Thyroid gland (tissue), 4 donors: ENCODE results near the gene CETN3. TPM values are rescaled to one million over a fixed set of nuclear protein-coding genes. Genes with fewer than 3 reads are reported as not detected.
"Not testable (repeated sequence)": the region's sequence is repeated elsewhere in the genome, so short reads cannot be mapped to it uniquely, and the experiment has no call there.

Experiments used
- DNase-seq, 2 donors: peaks; one replicate each; pipeline ENCODE4 v3.0.0-alpha.2; 2019
- H3K27ac ChIP-seq, 3 donors: fragments of 200-600 bp; sonication (generic); 1 replicate in 2 of 3; 2 replicates in 1 of 3; pipeline ENCODE4 v1.5.1; 2016 to 2019; ENCODE audit warnings: mild to moderate bottlenecking in 1 of 3, moderate library complexity in 1 of 3
- H3K27me3 ChIP-seq: fragments of 200-600 bp; sonication (generic); one replicate; pipeline ENCODE4 v1.5.1; 2019
- H3K36me3 ChIP-seq, 2 donors: fragments of 200-600 bp; sonication (generic); one replicate each; pipeline ENCODE4 v1.5.1; 2016 to 2019
- H3K4me1 ChIP-seq, 2 donors: fragments of 200-600 bp; sonication (generic); one replicate each; pipeline ENCODE4 v1.5.1; 2017 to 2019
- H3K4me3 ChIP-seq, 3 donors: fragments of 200-600 bp; sonication (generic); replicated peaks in 1 of 3; 1 replicate in 2 of 3; 2 replicates in 1 of 3; pipeline ENCODE4 v1.5.1; 2016; ENCODE audit warnings: mild to moderate bottlenecking in 1 of 3
- H3K9me3 ChIP-seq: fragments of 200-600 bp; sonication (generic); one replicate; pipeline ENCODE4 v1.5.1; 2017
- CTCF ChIP-seq, 6 experiments: fragments of 200-600 bp in 3 of 6; fragments of 450-650 bp in 3 of 6; sonication (generic) in 3 of 6; IDR thresholded peaks; one replicate each; pipeline ENCODE4 v1.5.1; 2016 to 2019; ENCODE audit warnings: antibody characterized with exemption in 6 of 6, mild to moderate bottlenecking in 2 of 6, inconsistent platforms in 1 of 6, moderate library complexity in 1 of 6
- POLR2A ChIP-seq, 2 donors: fragments of 450-650 bp; IDR thresholded peaks; one replicate each; pipeline ENCODE4 v1.6.1; 2017; ENCODE audit warnings: antibody characterized with exemption in 2 of 2, mild to moderate bottlenecking in 2 of 2, moderate library complexity in 1 of 2
- WGBS, 2 donors: methylation state at CpG; one replicate each; pipeline ENCODE4 v1.1.5; 2017; 5-methylcytosine and 5-hydroxymethylcytosine counted together
- intact Hi-C: fragments of 100-400 bp; cut with DNase I; formaldehyde crosslinking; loops from one replicate; pipeline ENCODE4 v1.15.1; 2023
- total RNA-seq, 4 donors: library from RNA; depleted of rRNA; stranded (reverse); fragments of >200 nt; gene quantifications; one replicate each; pipeline ENCODE4 v1.2.3, GENCODE V29; 2016

CETN3 gene
- total RNA-seq, 4 donors from 2014 or later = 8.4 to 17.3 (median 13.4) TPM

DNA sequence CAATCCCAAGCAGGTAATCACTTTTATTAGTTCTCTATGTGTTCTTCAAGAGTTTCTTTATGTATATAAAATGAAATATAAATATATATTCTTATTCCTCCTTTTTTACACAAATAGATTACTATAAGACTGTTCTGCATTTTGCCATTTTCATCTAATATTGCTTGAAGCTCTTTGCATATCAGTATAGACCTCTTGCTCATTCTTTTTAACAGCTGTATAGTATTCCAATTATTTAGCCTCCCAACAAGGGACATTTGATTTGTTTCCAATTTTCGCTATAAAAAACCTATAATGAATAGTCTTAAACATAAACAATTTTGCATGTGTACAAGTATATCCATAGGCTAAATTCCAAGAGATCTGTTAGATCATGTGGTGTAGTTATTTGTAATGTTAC lies 25.2 kb downstream of the CETN3 start:
- Histone ChIP-seq H3K4me3 (no peak overlapping the region), H3K4me1 (no peaks in the 10 kb centered on the region), H3K9me3 (no peaks in the 10 kb centered on the region), H3K27ac (no peak overlapping the region), H3K36me3 (no peaks in the 10 kb centered on the region), H3K27me3 (no peaks in the 10 kb centered on the region)
- no peak for DNase-seq
- intact Hi-C loops = no loop called here
- 93 to 97% methylated on average over 1 of the region's 1 CpG for WGBS, 2 donors
- TF ChIP-seq CTCF (IDR thresholded peaks at IDR 0.05) (no peak), POLR2A (IDR thresholded peaks at IDR 0.05) (no peak)

GRCh38 chr5:90383903-90384302 lies 25.7 kb downstream of the CETN3 start:
- Histone ChIP-seq H3K9me3 (no peaks in the 10 kb centered on the region), H3K27me3 (no peaks in the 10 kb centered on the region), H3K27ac (no peak overlapping the region), H3K36me3 (no peaks in the 10 kb centered on the region), H3K4me3 (no peak overlapping the region), H3K4me1 (no peaks in the 10 kb centered on the region)
- no peak for TF ChIP-seq POLR2A (IDR thresholded peaks at IDR 0.05)
- no peak for TF ChIP-seq CTCF (IDR thresholded peaks at IDR 0.05)
- 92 to 96% methylated on average over 2 of the region's 2 CpGs for WGBS, 2 donors
- intact Hi-C loops = no loop called here
- DNase-seq = no peak

- H3K27ac ChIP-seq = no peak overlapping the region
- 72 to 73% methylated on average over 6 of the region's 6 CpGs for WGBS, 2 donors
- intact Hi-C loops = no loop called here
These were observed 28.2 kb downstream of the CETN3 start for GRCh38 chr5:90381213-90381929.

GRCh38 chr5:90379652-90380051 lies 29.9 kb downstream of the CETN3 start:
- intact Hi-C loops = no loop called here
- Histone ChIP-seq H3K36me3 (no peaks in the 10 kb centered on the region), H3K27ac (no peak overlapping the region), H3K9me3 (no peaks in the 10 kb centered on the region), H3K4me1 (no peaks in the 10 kb centered on the region), H3K27me3 (no peaks in the 10 kb centered on the region), H3K4me3 (no peak overlapping the region)
- TF ChIP-seq POLR2A (IDR thresholded peaks at IDR 0.05) (no peak), CTCF (IDR thresholded peaks at IDR 0.05) (no peak)
- WGBS, 2 donors = 76 to 89% methylated on average over 2 of the region's 2 CpGs
- no peak for DNase-seq

More at GRCh38 chr5:90381213-90381929, 28.2 kb downstream of the CETN3 start:
- no peak for DNase-seq
- Histone ChIP-seq H3K9me3 (no peaks in the 10 kb centered on the region), H3K36me3 (no peaks in the 10 kb centered on the region), H3K27me3 (no peaks in the 10 kb centered on the region), H3K4me3 (no peak overlapping the region), H3K4me1 (no peaks in the 10 kb centered on the region)
- no peak for TF ChIP-seq CTCF (IDR thresholded peaks at IDR 0.05)
- no peak for TF ChIP-seq POLR2A (IDR thresholded peaks at IDR 0.05)

DNA sequence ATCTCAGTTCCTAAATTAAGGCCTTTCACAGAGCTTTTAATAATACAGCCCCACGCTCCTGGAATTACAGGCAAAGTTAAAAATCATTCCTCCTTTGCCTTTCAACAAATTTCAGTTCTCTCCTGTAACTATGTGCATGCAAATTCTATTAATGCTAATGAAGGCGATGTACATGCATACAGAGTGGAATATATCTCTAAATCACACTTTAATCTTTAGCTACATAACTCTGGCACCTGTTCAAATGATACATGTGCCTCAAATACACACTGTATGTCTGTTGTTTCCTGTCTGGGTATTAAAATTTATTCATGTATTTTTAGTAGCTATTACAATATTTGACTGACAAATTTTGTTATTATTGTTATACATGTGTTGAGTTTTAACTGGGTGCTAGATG lies 30.8 kb downstream of the CETN3 start:
- no peaks in the 10 kb centered on the region for H3K36me3 ChIP-seq
- H3K27ac ChIP-seq = no peak overlapping the region
- H3K27me3 ChIP-seq = no peaks in the 10 kb centered on the region
- intact Hi-C loops = no loop called here
- TF ChIP-seq POLR2A (IDR thresholded peaks at IDR 0.05) = no peak
- TF ChIP-seq CTCF (IDR thresholded peaks at IDR 0.05) = no peak
- 94 to 96% methylated on average over 2 of the region's 2 CpGs for WGBS, 2 donors
- no peaks in the 10 kb centered on the region for H3K9me3 ChIP-seq
- no peaks in the 10 kb centered on the region for H3K4me1 ChIP-seq
- no peak for DNase-seq
- no peak overlapping the region for H3K4me3 ChIP-seq

DNA sequence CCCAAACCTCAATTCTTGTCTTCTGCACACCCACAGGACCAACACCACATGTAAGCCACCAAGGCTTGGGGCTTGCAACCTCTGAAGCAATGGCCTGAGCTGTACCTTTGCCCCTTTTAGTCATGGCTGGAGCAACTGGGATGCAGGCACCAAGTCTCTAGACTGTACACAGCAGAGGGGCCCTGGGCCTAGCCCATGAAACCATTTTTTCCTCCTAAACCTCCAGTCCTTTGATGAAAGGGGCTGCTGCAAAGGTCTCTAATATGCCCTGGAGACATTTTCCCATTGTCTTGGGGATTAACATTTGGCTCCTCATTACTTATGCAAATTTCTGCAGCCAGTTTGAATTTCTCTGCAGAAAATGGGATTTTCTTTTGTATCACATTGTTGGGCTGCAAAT lies 38.3 kb downstream of the CETN3 start:
- H3K36me3 ChIP-seq, H3K4me1 ChIP-seq, DNase-seq, intact Hi-C loops, H3K9me3 ChIP-seq, H3K4me3 ChIP-seq, H3K27me3 ChIP-seq, H3K27ac ChIP-seq: not testable (repeated sequence)
